ENCODE results near the gene ACOT11.
"Not testable (repeated sequence)": the region's sequence is repeated elsewhere in the genome, so short reads cannot be mapped to it uniquely, and the experiment has no call there.

ACOT11 gene

GRCh38 chr1:54607821-54608565, 60.0 kb downstream of the ACOT11 start:
- DNase-seq = no peak

- DNase-seq = no peak
These were observed 60.7 kb downstream of the ACOT11 start for GRCh38 chr1:54608566-54609230.

- peak in 41 of 58 donors; percentile 2 to 69 (median 36) for DNase-seq
These were observed 61.4 kb downstream of the ACOT11 start for GRCh38 chr1:54609301-54609921.

- DNase-seq = no peak
These were observed 62.0 kb downstream of the ACOT11 start for GRCh38 chr1:54610048-54610447.

GRCh38 chr1:54610601-54611580, 62.9 kb downstream of the ACOT11 start:
- DNase-seq = no peak

- no peak for DNase-seq
These were observed 63.6 kb downstream of the ACOT11 start for GRCh38 chr1:54611621-54612020.

- DNase-seq = no peak
These were observed 66.0 kb downstream of the ACOT11 start for GRCh38 chr1:54614024-54614423.

- no peak for DNase-seq
These were observed 66.5 kb downstream of the ACOT11 start for GRCh38 chr1:54614563-54614962.

- no peak for DNase-seq
These were observed 67.7 kb downstream of the ACOT11 start for GRCh38 chr1:54615531-54616279.

GRCh38 chr1:54619749-54620148, 71.7 kb downstream of the ACOT11 start:
- DNase-seq = no peak

GRCh38 chr1:54623216-54624007, 75.4 kb downstream of the ACOT11 start, which contains the start of gene FAM151A:
TSS of gene FAM151A (minus strand) at chr1:54623525. CDS start at chr1:54623395, 130 bp downstream.
- DNase-seq = no peak

GRCh38 chr1:54624466-54625464, 76.7 kb downstream of the ACOT11 start:
- no peak for DNase-seq

GRCh38 chr1:54627196-54627595, 79.2 kb downstream of the ACOT11 start:
- peak in 18 of 58 donors; percentile 4 to 57 (median 29) for DNase-seq

GRCh38 chr1:54635804-54636203, 87.8 kb downstream of the ACOT11 start:
- DNase-seq = not testable (repeated sequence)

- not testable (repeated sequence) for DNase-seq
These were observed 88.7 kb downstream of the ACOT11 start for GRCh38 chr1:54636461-54637446.

- no peak for DNase-seq
These were observed 92.3 kb downstream of the ACOT11 start for GRCh38 chr1:54640361-54640760.
